Heart right ventricle (tissue), 16 donors: ENCODE data around the gene PLCB4. TPM values are rescaled to one million over a fixed set of nuclear protein-coding genes. Genes with fewer than 3 reads are reported as not detected.

Source experiments
- ATAC-seq, 8 donors: fragments of 200-7000 bp; cut with Tn5 transposase; one replicate each; pipeline ENCODE4 v1.9.1; 2020; ENCODE audit warnings: mild to moderate bottlenecking in 8 of 8, moderate library complexity in 8 of 8, moderate number of reproducible peaks in 1 of 8
- DNase-seq, 2 donors: peaks; one replicate each; pipeline ENCODE4 v3.0.0-alpha.2; 2020
- H3K27ac ChIP-seq, 10 donors: fragments of 200-600 bp; sonication (generic) in 2 of 10; one replicate each; pipeline versions ENCODE4 v1.5.0 to v1.8.0; 2020 to 2022; ENCODE audit warnings: mild to moderate bottlenecking in 3 of 10
- H3K27me3 ChIP-seq, 7 donors: fragments of 200-600 bp; one replicate each; pipeline ENCODE4 v1.8.0; 2021 to 2022; ENCODE audit warnings: mild to moderate bottlenecking in 2 of 7
- H3K36me3 ChIP-seq, 9 donors: fragments of 200-600 bp; sonication (generic) in 1 of 9; one replicate each; pipeline versions ENCODE4 v1.5.0 to v1.8.0; 2020 to 2022; ENCODE audit warnings: mild to moderate bottlenecking in 2 of 9
- H3K4me1 ChIP-seq, 9 donors: fragments of 200-600 bp; sonication (generic) in 1 of 9; one replicate each; pipeline versions ENCODE4 v1.5.0 to v1.8.0; 2020 to 2022; ENCODE audit warnings: mild to moderate bottlenecking in 4 of 9
- H3K4me3 ChIP-seq, 10 donors: fragments of 200-600 bp; sonication (generic) in 2 of 10; one replicate each; pipeline versions ENCODE4 v1.5.0 to v1.8.0; 2020 to 2022; ENCODE audit warnings: mild to moderate bottlenecking in 7 of 10, moderate library complexity in 2 of 10
- H3K9me3 ChIP-seq, 11 donors: fragments of 200-600 bp in 10 of 11; sonication (generic) in 2 of 11; one replicate each; pipeline versions ENCODE4 v1.5.0 to v1.8.0; 2013 to 2022; ENCODE audit warnings: mild to moderate bottlenecking in 2 of 11, control low read depth in 1 of 11, moderate library complexity in 1 of 11
- WGBS, 2 donors: extraction: QIAGEN DNeasy Blood & Tissue Kit; methylation state at CpG; one replicate each; pipeline ENCODE4 v1.1.7; 2013; ENCODE audit warnings: inconsistent platforms in 1 of 2; 5-methylcytosine and 5-hydroxymethylcytosine counted together
- intact Hi-C, 10 donors: fragments of 100-400 bp; cut with DNase I; formaldehyde crosslinking; loops; one replicate each; pipeline versions ENCODE4 v1.11.1 to v1.14.2; 2022
- polyA plus RNA-seq, 2 donors: library from polyadenylated mRNA; stranded (reverse); fragments of 200-250 nt; gene quantifications; one replicate each; pipeline ENCODE4 v1.2.3, GENCODE V29; 2013
- total RNA-seq, 10 donors: library from RNA; stranded (reverse); fragmentation: NEBNext Ultra II Directional in 3 of 10; extraction: Animal tissue kit (Norgen Biotek cat#: 25700) in 3 of 10; gene quantifications; one replicate each; pipeline versions ENCODE4 v1.2.1 to v1.2.4, GENCODE V29; 2021 to 2023
- TF ChIP-seq, protein P1 (sequence below), 9 donors: fragments of 200-600 bp; sonication (generic) in 2 of 9; IDR thresholded peaks; one replicate each; pipeline versions ENCODE4 v1.5.0 to v1.8.0; 2021 to 2022; ENCODE audit warnings: antibody characterized with exemption in 9 of 9, mild to moderate bottlenecking in 5 of 9, moderate library complexity in 1 of 9
- donor health status: Arrhythmogenic right ventricular cardiomyopathy.
- donor health status: ischemic (EF 13 %, LVEDD 7.1; RV severe dilation, severe dysfunction).
- donor health status: healthy with polysubstance abuse.
- donor health status: DM: no; HTN: yes; CAD: no.
- donor health status: DM: no; HTN: no; CAD: no.
- donor health status: ischemic (EF 25% LVEDD 6.9; RV normal size, moderate dysfunction).
- donor health status: ischemic (EF 25% LVEDD 5.7; RV mildly dilated, moderate dysfunction).
- donor health status: healthy.
- donor health status: DM: yes; HTN: yes; CAD: no.
- donor health status: Ischemic cardiomyopathy.
- donor health status: ischemic (EF 35%, LVEDD 5.7; RV mildly dilated, moderate dysfunction).
- donor health status: nonischemic (EF 11% LVEDD 7.7; RV severe dilation, severe dysfunction).
- donor health status: DM: yes; HTN: yes; CAD: no.
- donor health status: PGD.
- donor health status: ischemic (EF 29% LVEDD 5.4; RV normal size, mild dysfunction).
- donor health status: nonischemic (EF 23%, LVEDD 6.1; RV moderate dilation, normal function).

The PLCB4 gene
- total and polyA plus RNA-seq, 12 donors = 3.6 to 33.3 (median 28.4) TPM

DNA sequence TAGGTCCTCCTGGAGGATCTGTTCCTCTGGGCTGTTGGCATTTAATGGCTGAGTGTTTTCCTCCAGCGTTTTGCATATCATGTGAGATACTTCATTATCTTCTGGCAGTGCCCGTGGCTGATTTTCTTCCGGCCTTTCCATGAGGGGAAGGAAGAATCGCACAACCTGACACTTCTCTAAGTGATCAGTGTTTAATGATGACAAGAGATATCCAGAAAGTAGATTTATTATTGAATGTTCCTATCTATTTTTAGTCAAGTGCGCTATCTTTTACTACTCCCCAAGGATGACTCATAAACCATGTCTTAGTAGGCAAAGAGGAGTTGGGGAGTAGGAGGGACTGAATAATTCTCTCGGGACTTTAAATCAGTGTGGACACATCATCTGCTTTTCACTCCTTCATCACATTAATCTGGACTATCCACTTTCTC, 149.7 kb downstream of the PLCB4 start:
- 22 to 29% methylated on average over 6 of the region's 6 CpGs for WGBS, 2 donors
- intact Hi-C loops = loop anchor here in 2 of 10 donors (5.0 to 10.0 kb wide), 3 partner anchors 129 to 146 kb away; no protein-coding TSS in a partner anchor

DNA sequence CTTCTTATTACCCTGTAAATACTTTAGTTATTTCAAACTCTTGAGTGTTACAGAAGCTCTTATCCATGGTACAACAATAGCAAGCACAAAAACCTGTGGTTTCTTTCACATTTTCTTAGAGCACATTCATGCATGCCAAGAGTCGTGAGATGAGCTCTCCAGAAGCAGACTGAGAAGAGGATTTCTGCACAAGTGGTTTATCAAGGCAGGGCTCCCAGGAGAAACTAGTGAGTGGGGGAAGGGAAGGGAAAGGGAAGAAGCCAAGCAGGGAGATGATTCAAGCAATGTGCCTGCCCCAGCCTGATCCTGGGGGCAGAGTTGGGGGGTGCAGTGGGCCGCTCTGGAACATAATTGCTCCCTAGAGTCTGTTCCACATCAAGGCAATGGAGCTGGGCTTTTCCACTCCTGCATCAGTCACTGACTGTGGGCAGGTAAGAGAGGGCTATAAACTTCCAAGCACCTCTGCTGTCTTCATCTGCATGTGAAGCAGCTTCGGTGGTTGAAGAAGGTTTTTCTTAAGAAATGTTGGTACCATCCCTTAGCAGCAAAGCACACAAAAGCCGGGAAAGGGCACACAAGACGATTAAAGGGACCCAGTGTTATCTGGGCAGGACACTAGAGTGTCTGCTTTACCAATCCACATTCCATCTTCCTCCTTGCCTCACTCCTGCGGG, 152.1 kb downstream of the PLCB4 start:
- H3K9me3 ChIP-seq = no peaks in the 10 kb centered on the region
- intact Hi-C loops = loop anchor here in 1 of 10 donors (10.0 kb wide), 1 partner anchor 134 kb away; no protein-coding TSS in a partner anchor
- 75% methylated on average over 6 of the region's 6 CpGs for WGBS, 2 donors
- H3K27me3 ChIP-seq = no peaks in the 10 kb centered on the region
- H3K4me3 ChIP-seq = no peak overlapping the region
- TF ChIP-seq, protein P1, sequence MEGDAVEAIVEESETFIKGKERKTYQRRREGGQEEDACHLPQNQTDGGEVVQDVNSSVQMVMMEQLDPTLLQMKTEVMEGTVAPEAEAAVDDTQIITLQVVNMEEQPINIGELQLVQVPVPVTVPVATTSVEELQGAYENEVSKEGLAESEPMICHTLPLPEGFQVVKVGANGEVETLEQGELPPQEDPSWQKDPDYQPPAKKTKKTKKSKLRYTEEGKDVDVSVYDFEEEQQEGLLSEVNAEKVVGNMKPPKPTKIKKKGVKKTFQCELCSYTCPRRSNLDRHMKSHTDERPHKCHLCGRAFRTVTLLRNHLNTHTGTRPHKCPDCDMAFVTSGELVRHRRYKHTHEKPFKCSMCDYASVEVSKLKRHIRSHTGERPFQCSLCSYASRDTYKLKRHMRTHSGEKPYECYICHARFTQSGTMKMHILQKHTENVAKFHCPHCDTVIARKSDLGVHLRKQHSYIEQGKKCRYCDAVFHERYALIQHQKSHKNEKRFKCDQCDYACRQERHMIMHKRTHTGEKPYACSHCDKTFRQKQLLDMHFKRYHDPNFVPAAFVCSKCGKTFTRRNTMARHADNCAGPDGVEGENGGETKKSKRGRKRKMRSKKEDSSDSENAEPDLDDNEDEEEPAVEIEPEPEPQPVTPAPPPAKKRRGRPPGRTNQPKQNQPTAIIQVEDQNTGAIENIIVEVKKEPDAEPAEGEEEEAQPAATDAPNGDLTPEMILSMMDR (IDR thresholded peaks at IDR 0.05) = no peak
- no peaks in the 10 kb centered on the region for H3K36me3 ChIP-seq
- no peak for ATAC-seq
- H3K27ac ChIP-seq = no peak overlapping the region
- peak in 1 of 2 donors; percentile 16 for DNase-seq
- H3K4me1 ChIP-seq = peaks cover 4 to 70% (median 38%) of the 10 kb centered on the region in 9 donors

More for the DNA sequence above, 149.7 kb downstream of the PLCB4 start:
- Histone ChIP-seq H3K4me3 (no peak overlapping the region), H3K27ac (peak overlapping the region in 9 of 10 donors; percentile 24 to 67 (median 48)), H3K4me1 (peaks cover 0 to 52% (median 28%) of the 10 kb centered on the region in 9 donors), H3K9me3 (peaks cover 0 to 3% (median 0%) of the 10 kb centered on the region in 11 donors), H3K36me3 (no peaks in the 10 kb centered on the region), H3K27me3 (no peaks in the 10 kb centered on the region)
- TF ChIP-seq, protein P1 (IDR thresholded peaks at IDR 0.05) = no peak
- ATAC-seq = peak; percentile 48 to 78 (median 72)
- no peak for DNase-seq

DNA sequence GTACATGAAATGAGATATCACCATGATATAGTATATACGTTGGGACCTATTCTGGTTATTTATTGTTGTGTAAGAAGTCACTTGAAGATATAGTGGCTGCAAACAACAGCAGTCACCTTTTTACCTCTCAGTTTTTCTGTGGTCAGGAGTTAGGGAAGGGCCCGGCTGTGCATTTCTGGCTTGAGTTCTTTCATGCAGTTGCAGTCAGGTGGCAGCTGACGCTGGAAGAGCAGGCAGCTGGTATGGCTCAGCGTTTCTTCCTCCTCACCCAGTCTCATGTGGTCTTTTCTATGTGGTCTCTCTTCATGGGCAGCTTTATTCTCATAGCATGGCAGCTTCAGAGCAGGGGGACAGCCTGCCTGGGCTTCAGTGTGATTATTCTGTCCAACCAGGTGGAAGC, 154.4 kb downstream of the PLCB4 start:
- 81 to 82% methylated on average over 4 of the region's 4 CpGs for whole genome bisulfite sequencing, 2 donors
- H3K4me1 ChIP-seq = peaks cover 6 to 77% (median 41%) of the 10 kb centered on the region in 9 donors
- TF ChIP-seq, protein P1 (IDR thresholded peaks at IDR 0.05) = no peak
- no peaks in the 10 kb centered on the region for H3K36me3 ChIP-seq
- H3K27ac ChIP-seq = peak overlapping the region in 2 of 10 donors; percentile 9 to 12
- no peaks in the 10 kb centered on the region for H3K9me3 ChIP-seq
- DNase-seq (no peak), ATAC-seq (peak in 2 of 8 donors; percentile 32 to 34)
- H3K4me3 ChIP-seq = no peak overlapping the region
- no peaks in the 10 kb centered on the region for H3K27me3 ChIP-seq
- intact Hi-C loops = loop anchor here in 1 of 10 donors (10.0 kb wide), 1 partner anchor 132 kb away; no protein-coding TSS in a partner anchor

DNA sequence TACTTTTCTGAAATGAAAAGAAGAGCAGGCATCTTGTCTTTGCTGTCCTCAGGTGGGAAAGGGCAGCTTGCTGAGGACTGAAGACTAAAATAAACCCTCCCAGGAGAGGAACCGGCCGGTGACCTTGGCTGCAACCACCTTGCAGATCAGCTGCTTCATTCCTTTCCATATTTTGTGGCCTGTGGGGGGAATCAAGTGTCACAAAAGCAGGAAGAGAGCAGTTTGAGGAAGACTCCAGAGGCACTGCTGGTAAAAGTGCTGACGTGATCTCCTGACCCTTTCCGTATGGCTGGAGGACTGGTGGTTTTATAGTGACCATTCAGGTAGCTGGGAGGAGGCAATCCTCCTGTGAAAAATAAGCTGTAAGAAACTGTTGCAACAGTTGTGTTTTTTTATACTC, 157.0 kb downstream of the PLCB4 start:
- DNase-seq (peak in 1 of 2 donors; percentile 48), ATAC-seq (peak; percentile 43 to 77 (median 60))
- WGBS, 2 donors = 21 to 22% methylated on average over 4 of the region's 4 CpGs
- Histone ChIP-seq H3K36me3 (no peaks in the 10 kb centered on the region), H3K4me3 (no peak overlapping the region), H3K9me3 (no peaks in the 10 kb centered on the region), H3K27ac (peak overlapping the region in 8 of 10 donors; percentile 28 to 70 (median 63)), H3K4me1 (peaks cover 6 to 80% (median 51%) of the 10 kb centered on the region in 9 donors), H3K27me3 (no peaks in the 10 kb centered on the region)
- intact Hi-C loops = loop anchor here in 2 of 10 donors (5.0 to 10.0 kb wide), 2 partner anchors 54 to 129 kb away; no protein-coding TSS in a partner anchor
- TF ChIP-seq, protein P1 (IDR thresholded peaks at IDR 0.05) = peak in 1 of 9 donors; percentile 8
